ENCODE results near the gene ACTR3C. TPM values are rescaled to one million over a fixed set of nuclear protein-coding genes. Genes with fewer than 3 reads are reported as not detected.
A peak's percentile ranks its signal among the peaks of the same experiment; 100 is the strongest.

ACTR3C gene
- polyA plus RNA-seq, 1 donor, result 6.1 TPM

DNA sequence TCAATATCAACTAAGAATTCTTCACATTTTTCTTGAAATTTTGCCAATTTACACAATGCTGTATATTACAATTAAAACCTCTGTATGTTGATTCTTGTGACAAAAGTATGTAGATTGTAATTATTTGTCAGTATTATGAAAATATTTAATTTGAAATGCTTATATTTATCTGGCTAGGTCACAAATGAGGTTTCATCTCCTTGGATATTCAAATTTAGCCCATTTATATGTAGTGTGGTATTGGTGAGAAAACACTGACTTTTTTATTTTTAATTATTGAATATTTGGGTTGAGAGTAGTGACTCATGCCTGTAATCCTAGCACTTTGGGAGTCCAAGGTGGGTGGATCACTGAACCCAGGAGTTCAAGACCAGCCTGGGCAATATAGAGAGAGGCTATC lies 21.0 kb upstream of the ACTR3C start:
- Histone ChIP-seq H3K27me3 (ENCODE audit: control insufficient read depth, insufficient read depth, low read length) (peaks cover 13% of the 10 kb centered on the region), H3K9me3 (ENCODE audit: control insufficient read depth, low read depth, low read length) (peaks cover 4% of the 10 kb centered on the region), H3K4me3 (ENCODE audit: low read length) (no peak overlapping the region), H3K27ac (ENCODE audit: low read length) (no peak overlapping the region), H3K36me3 (ENCODE audit: control insufficient read depth, insufficient read depth, low read length) (no peaks in the 10 kb centered on the region), H3K4me1 (ENCODE audit: control insufficient read depth, insufficient read depth, low read length) (peaks cover 14% of the 10 kb centered on the region)
- no peak for DNase-seq

DNA sequence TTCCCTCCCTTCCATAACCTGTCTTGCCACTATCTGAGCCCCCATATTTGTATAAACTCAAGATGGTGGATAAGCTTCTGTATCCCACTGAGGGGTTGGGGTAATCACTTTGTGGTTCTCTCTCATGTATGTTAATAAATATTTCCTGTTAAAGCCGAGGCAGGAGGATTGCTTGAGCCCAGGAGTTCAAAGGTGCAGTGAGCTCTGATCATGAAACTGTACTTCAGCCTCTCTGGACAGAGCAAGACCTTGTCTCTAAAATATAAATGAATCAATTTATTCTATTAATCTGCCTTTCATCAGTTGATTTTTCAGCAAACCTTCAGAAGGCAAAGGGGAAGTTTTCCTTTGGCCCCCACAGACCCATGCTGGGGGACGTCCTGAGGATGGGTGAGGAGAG lies 19.9 kb upstream of the ACTR3C start:
- H3K4me3 ChIP-seq (ENCODE audit: low read length), result no peak overlapping the region
- no CpG with 5 or more reads among the region's 2 CpGs for WGBS (ENCODE audit: insufficient coverage, low lambda C conversion rate)
- peaks cover 16% of the 10 kb centered on the region for H3K4me1 ChIP-seq (ENCODE audit: control insufficient read depth, insufficient read depth, low read length)
- DNase-seq, result no peak
- peaks cover 4% of the 10 kb centered on the region for H3K36me3 ChIP-seq (ENCODE audit: control insufficient read depth, insufficient read depth, low read length)
- peaks cover 13% of the 10 kb centered on the region for H3K27me3 ChIP-seq (ENCODE audit: control insufficient read depth, insufficient read depth, low read length)
- H3K27ac ChIP-seq (ENCODE audit: low read length), result no peak overlapping the region
- peaks cover 4% of the 10 kb centered on the region for H3K9me3 ChIP-seq (ENCODE audit: control insufficient read depth, low read depth, low read length)

DNA sequence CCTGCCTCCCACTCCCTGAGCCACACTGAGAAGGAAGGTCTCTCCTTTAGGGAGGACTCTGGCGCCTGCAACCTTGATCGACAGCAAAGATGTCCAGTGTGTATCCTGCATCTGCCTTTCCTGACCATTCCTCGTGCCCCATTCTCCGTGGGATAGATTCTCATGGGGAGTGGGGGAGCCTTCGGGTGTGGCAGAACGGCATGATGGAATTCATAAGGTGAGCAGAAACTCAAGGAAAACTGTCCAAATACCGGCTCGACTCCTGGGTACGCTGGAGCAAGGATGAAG lies 18.7 kb upstream of the ACTR3C start:
- Histone ChIP-seq H3K27me3 (ENCODE audit: control insufficient read depth, insufficient read depth, low read length) (peaks cover 13% of the 10 kb centered on the region), H3K4me1 (ENCODE audit: control insufficient read depth, insufficient read depth, low read length) (peaks cover 16% of the 10 kb centered on the region), H3K27ac (ENCODE audit: low read length) (no peak overlapping the region), H3K36me3 (ENCODE audit: control insufficient read depth, insufficient read depth, low read length) (peaks cover 15% of the 10 kb centered on the region), H3K4me3 (ENCODE audit: low read length) (no peak overlapping the region), H3K9me3 (ENCODE audit: control insufficient read depth, low read depth, low read length) (peaks cover 4% of the 10 kb centered on the region)
- no CpG with 5 or more reads among the region's 9 CpGs for WGBS (ENCODE audit: insufficient coverage, low lambda C conversion rate)
- no peak for DNase-seq

DNA sequence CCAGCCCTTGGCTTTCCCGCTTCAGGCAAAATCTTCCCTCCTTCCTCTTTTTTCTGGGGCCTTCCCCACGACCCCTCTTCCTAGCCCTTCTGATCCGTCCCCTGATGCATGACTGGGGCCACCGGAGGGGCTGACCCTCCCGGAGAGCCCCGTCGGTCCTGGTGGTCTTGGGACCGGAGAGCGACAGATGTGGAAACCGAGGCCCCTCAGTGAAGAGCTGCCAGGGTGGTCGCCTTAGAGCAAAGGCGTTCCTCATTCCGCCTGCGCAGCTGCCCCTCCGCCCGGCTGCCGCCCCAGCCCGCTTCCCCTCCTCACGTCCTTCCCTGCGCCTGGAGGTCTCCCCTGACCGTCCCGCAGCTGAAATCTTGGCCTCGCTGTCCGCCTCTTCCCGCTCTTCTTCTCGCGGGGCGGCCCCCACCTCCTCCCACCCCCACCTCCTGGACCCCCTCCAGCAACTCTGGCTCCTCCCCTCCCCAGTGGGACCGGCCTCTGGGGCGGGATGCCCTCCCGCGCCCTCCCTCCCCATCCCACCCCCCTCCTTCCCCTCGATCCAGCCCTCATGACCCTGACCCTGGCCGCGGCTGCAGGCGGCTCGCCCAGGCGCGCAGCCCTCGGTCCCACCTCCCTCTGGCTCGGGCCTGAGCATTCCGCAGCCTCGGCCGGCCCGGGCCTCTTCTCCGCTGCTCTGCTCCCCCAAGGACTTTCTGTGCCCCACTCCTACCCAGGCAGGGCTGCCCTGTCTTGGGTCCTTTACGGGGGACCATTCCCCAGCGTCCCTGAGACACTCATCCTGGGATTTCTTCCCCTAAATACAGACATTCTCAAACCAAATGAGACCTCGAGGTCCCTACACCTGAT lies 18.1 kb upstream of the ACTR3C start, which contains the start of gene RARRES2:
RARRES2 (minus strand) TSS at position 367 of the 858 bp plus-strand sequence. CDS start 1,020 bp downstream, outside the sequence.
- no CpG with 5 or more reads among the region's 49 CpGs for WGBS (ENCODE audit: insufficient coverage, low lambda C conversion rate)
- Histone ChIP-seq H3K4me1 (ENCODE audit: control insufficient read depth, insufficient read depth, low read length) (peaks cover 16% of the 10 kb centered on the region), H3K36me3 (ENCODE audit: control insufficient read depth, insufficient read depth, low read length) (peaks cover 20% of the 10 kb centered on the region), H3K9me3 (ENCODE audit: control insufficient read depth, low read depth, low read length) (peaks cover 4% of the 10 kb centered on the region), H3K27me3 (ENCODE audit: control insufficient read depth, insufficient read depth, low read length) (peaks cover 13% of the 10 kb centered on the region), H3K4me3 (ENCODE audit: low read length) (peak within 1 kb of the TSS; percentile 50), H3K27ac (ENCODE audit: low read length) (peak within 1 kb of the TSS; percentile 29)
- no peak for DNase-seq

DNA sequence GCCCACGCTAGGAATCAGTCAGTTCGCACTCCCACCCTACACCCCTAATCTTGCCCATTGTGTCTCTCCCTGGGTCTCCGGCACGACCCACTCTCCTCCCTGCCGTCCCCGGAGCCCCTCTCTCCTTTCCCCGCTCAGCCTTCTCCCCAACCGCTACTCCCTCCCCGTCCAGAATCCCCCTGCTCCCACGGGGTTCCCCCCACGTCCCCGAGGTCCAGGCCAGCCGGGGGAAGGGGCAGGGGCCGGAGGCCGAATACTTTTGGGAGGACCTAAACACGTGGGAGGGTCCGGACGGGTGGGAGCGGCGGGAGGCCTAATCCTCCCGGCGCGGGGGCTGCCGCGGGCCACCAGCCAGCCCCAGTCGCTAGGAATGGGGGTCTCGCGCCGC lies 17.5 kb upstream of the ACTR3C start:
- WGBS (ENCODE audit: insufficient coverage, low lambda C conversion rate), result no CpG with 5 or more reads among the region's 29 CpGs
- H3K4me3 ChIP-seq (ENCODE audit: low read length), result peak overlapping the region; percentile 50
- H3K4me1 ChIP-seq (ENCODE audit: control insufficient read depth, insufficient read depth, low read length), result peaks cover 17% of the 10 kb centered on the region
- peak overlapping the region; percentile 29 for H3K27ac ChIP-seq (ENCODE audit: low read length)
- H3K27me3 ChIP-seq (ENCODE audit: control insufficient read depth, insufficient read depth, low read length), result peaks cover 13% of the 10 kb centered on the region
- DNase-seq, result no peak
- peaks cover 4% of the 10 kb centered on the region for H3K9me3 ChIP-seq (ENCODE audit: control insufficient read depth, low read depth, low read length)
- peaks cover 24% of the 10 kb centered on the region for H3K36me3 ChIP-seq (ENCODE audit: control insufficient read depth, insufficient read depth, low read length)

DNA sequence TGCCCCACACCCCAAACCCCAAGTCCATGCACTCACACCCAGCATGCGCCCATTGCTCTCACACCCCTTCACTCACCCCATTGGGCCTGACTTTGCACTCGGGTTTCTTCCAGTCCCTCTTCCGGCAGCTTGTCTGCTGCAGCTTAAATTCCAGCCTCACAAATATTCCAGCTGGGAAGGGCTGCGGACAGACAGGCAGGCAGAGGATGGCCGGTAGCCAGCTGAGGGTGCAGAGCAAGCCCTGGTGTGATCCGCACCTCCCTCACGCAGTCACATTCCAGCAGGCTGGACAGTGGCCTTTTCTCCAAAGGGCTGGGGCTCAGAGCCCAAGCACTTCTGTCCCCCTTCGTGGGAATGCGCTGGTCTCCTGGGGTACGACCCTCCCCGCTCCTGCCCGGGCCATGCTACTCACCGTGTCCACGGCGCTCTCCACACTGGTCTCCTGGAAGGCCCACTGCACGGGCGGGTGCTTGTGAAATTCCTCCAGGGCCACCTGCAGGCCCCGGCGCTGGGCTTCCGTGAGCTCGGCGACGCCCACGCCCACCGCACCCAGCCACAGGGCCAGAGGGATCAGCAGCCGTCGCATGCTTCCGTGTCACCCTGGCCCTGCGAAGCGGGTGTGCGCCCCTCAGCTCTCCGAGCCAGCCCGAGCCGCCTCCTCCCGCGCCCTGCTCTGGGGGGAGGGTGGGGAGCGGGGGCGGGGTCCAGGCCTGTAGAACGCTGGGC lies 16.8 kb upstream of the ACTR3C start:
- H3K9me3 ChIP-seq (ENCODE audit: control insufficient read depth, low read depth, low read length), result peaks cover 4% of the 10 kb centered on the region
- H3K4me1 ChIP-seq (ENCODE audit: control insufficient read depth, insufficient read depth, low read length), result peaks cover 21% of the 10 kb centered on the region
- H3K4me3 ChIP-seq (ENCODE audit: low read length), result peak overlapping the region; percentile 50
- peaks cover 13% of the 10 kb centered on the region for H3K27me3 ChIP-seq (ENCODE audit: control insufficient read depth, insufficient read depth, low read length)
- 100% methylated on average over 1 of the region's 39 CpGs for WGBS (ENCODE audit: insufficient coverage, low lambda C conversion rate)
- DNase-seq, result peak; percentile 45 to 61
- H3K36me3 ChIP-seq (ENCODE audit: control insufficient read depth, insufficient read depth, low read length), result peaks cover 27% of the 10 kb centered on the region
- H3K27ac ChIP-seq (ENCODE audit: low read length), result no peak overlapping the region

DNA sequence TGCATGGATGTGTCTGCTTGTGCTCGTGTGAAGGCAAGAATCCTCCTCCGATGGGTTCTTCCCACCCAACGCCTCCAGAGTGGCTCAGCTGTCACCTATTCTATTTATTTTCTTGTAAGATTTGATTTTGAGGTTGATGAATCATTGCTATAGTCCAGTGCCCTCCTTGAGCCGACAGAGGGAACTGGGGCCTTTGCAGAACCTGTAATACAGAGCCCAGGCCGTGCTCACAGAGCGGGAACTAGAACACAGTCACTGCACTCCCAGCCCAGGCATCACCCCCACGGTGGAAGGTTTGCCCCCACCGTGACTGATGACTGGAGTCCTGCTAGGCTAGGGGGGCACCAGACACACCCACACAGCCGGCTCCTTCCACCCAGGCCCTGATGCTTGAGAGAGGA lies 16.1 kb upstream of the ACTR3C start:
- Histone ChIP-seq H3K27ac (ENCODE audit: low read length) (no peak overlapping the region), H3K36me3 (ENCODE audit: control insufficient read depth, insufficient read depth, low read length) (peaks cover 27% of the 10 kb centered on the region), H3K27me3 (ENCODE audit: control insufficient read depth, insufficient read depth, low read length) (peaks cover 13% of the 10 kb centered on the region), H3K4me1 (ENCODE audit: control insufficient read depth, insufficient read depth, low read length) (peaks cover 21% of the 10 kb centered on the region), H3K4me3 (ENCODE audit: low read length) (peak overlapping the region; percentile 50), H3K9me3 (ENCODE audit: control insufficient read depth, low read depth, low read length) (peaks cover under 1% of the 10 kb centered on the region)
- no peak for DNase-seq
- WGBS (ENCODE audit: insufficient coverage, low lambda C conversion rate), result no CpG with 5 or more reads among the region's 9 CpGs

DNA sequence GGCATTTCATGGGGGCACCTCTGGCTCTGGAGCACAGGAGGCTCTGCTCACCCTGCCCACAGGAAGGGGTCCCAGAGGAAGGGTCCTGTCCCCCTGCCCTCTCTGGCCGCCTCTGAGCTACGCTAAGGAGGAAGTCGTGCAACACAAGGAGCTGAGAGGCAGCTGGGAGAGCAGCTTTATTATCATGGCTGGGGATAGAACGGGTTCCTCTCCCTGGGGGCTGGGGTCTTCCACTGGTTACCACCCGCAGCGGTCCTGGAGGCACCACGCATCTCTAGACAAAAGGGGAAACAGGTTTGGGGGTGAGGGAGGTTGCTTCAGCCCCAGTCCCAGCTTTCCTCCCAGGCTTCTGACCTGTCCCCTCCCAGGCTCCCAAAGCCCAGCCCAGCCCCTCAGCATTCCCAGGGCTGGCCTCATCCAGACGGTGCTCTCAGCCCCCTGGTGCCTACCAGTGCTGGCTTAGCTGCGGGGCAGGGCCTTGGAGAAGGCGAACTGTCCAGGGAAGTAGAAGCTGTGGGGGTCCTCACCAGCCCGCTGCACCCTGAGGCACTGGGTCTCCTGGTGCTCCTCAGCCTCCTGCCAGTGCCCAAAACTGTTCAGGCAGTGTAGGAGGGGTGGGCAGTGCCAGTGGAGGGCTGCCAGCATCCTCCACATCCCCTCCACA lies 15.0 kb upstream of the ACTR3C start:
- Histone ChIP-seq H3K4me1 (ENCODE audit: control insufficient read depth, insufficient read depth, low read length) (peaks cover 21% of the 10 kb centered on the region), H3K27me3 (ENCODE audit: control insufficient read depth, insufficient read depth, low read length) (peaks cover 13% of the 10 kb centered on the region), H3K4me3 (ENCODE audit: low read length) (no peak overlapping the region), H3K9me3 (ENCODE audit: control insufficient read depth, low read depth, low read length) (no peaks in the 10 kb centered on the region), H3K27ac (ENCODE audit: low read length) (no peak overlapping the region), H3K36me3 (ENCODE audit: control insufficient read depth, insufficient read depth, low read length) (peaks cover 31% of the 10 kb centered on the region)
- WGBS (ENCODE audit: insufficient coverage, low lambda C conversion rate), result no CpG with 5 or more reads among the region's 11 CpGs
- DNase-seq, result no peak

DNA sequence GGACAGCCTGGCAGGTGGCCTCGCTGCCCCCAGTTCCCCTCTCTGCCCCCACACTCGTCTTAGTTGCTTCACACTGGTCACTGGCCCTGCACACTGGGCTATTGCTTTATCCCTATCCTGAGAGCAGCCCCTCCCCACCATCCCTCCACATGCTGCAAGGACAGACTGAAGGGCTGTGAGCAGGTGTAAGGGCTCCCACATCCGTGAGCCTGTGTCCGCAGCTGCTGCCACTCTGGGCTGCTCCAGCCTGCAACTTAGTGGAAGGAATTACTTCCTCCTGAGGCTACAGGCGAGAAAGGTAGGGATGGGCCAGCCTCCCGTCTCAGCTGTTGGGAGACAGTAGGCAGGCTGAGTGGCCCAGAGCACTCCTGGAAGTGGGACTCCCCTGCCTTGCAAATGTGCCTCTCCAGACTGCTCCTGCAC lies 14.3 kb upstream of the ACTR3C start:
- Histone ChIP-seq H3K4me1 (ENCODE audit: control insufficient read depth, insufficient read depth, low read length) (peaks cover 21% of the 10 kb centered on the region), H3K4me3 (ENCODE audit: low read length) (no peak overlapping the region), H3K27me3 (ENCODE audit: control insufficient read depth, insufficient read depth, low read length) (peaks cover 13% of the 10 kb centered on the region), H3K27ac (ENCODE audit: low read length) (no peak overlapping the region), H3K9me3 (ENCODE audit: control insufficient read depth, low read depth, low read length) (no peaks in the 10 kb centered on the region), H3K36me3 (ENCODE audit: control insufficient read depth, insufficient read depth, low read length) (peaks cover 33% of the 10 kb centered on the region)
- no peak for DNase-seq
- WGBS (ENCODE audit: insufficient coverage, low lambda C conversion rate), result no CpG with 5 or more reads among the region's 6 CpGs

DNA sequence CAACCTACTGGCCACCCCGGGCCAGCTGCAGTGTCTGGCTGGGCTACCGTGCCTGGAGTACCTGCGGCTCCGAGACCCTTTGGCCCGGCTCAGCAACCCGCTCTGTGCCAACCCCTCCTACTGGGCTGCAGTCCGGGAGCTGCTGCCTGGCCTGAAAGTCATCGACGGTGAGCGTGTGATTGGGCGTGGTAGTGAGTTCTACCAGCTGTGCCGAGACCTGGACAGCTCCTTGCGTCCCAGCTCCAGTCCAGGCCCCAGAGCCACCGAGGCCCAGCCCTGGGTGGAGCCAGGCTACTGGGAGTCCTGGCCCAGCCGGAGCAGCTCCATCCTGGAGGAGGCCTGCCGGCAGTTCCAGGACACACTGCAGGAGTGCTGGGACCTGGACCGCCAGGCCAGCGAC lies 13.8 kb upstream of the ACTR3C start:
- Histone ChIP-seq H3K27me3 (ENCODE audit: control insufficient read depth, insufficient read depth, low read length) (peaks cover 13% of the 10 kb centered on the region), H3K4me1 (ENCODE audit: control insufficient read depth, insufficient read depth, low read length) (peaks cover 21% of the 10 kb centered on the region), H3K9me3 (ENCODE audit: control insufficient read depth, low read depth, low read length) (no peaks in the 10 kb centered on the region), H3K36me3 (ENCODE audit: control insufficient read depth, insufficient read depth, low read length) (peaks cover 34% of the 10 kb centered on the region), H3K4me3 (ENCODE audit: low read length) (no peak overlapping the region), H3K27ac (ENCODE audit: low read length) (no peak overlapping the region)
- no CpG with 5 or more reads among the region's 18 CpGs for WGBS (ENCODE audit: insufficient coverage, low lambda C conversion rate)
- DNase-seq, result no peak
